M059J (cell line): Measurements from ENCODE around the gene NUP93. TPM values are rescaled to one million over a fixed set of nuclear protein-coding genes. Genes with fewer than 3 reads are reported as not detected.
"Not testable (repeated sequence)": the region's sequence is repeated elsewhere in the genome, so short reads cannot be mapped to it uniquely, and the experiment has no call there.

ENCODE experiments used
- DNase-seq: peaks from one replicate; pipeline ENCODE4 v3.0.0-alpha.2; 2012; ENCODE audit warnings: low read depth
- total RNA-seq: library from RNA; depleted of rRNA; stranded (reverse); fragments of >200 nt; shearing (Covaris generic); gene quantifications from 2 replicates; pipeline ENCODE4 v1.2.3, GENCODE V29; 2014

The NUP93 gene
- total RNA-seq, 1 experiment from 2014 or later, result 123 TPM

DNA sequence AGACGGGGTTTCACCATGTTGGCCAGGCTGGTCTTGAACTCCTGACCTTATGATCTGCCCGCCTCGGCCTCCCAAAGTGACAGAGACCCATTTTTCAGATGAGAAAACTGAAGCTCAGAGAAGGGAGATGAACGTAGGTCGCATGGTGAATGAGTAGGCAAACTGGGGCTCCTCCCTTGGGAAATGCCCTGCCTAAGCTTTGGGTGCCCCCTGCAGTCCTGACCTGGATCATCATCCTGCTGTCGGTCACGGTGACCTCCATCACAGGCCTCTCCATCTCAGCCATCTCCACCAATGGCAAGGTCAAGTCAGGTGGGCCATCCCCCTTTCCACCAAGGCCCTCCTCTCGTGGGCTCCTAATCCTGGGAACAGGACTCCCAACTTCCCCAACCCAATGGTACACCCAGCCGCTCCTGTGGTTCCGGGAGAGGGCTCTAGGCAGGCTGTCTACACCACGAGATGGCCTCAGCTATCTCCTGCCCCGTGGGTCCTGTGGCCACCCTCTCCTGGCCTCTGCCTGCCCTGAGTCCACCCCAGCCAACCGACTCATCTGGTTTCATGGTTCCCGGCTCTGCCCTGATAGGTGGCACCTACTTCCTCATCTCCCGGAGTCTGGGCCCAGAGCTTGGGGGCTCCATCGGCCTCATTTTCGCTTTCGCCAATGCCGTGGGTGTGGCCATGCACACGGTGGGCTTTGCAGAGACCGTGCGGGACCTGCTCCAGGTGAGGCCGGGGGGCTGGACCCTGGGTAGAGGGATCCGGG, 139.8 kb downstream of the NUP93 start:
- peak; percentile 61 for DNase-seq

DNA sequence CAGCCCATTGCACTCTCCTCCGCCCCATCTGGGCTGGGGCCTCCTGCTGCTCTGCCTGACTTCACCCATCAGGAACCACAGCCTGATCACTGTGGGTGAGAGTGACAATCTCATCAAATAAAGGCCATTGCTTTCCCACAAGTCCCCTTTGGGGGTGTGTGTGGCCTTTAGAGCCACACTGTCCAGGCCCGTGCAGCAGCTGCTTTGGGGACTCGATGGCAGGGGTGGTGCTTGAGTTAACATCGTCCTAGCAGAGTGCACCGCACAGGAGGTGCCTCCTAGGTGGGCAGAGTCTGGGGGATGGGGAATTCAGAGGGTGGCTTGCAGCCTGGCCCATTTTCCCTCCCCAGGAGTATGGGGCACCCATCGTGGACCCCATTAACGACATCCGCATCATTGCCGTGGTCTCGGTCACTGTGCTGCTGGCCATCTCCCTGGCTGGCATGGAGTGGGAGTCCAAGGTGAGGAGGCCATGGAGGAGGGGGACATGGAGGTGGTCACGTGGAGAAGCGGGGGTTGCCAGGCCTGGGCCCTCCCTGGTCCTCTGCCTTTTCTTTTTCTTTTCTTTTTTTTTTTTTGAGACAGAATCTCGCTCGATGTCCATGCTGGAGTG, 140.5 kb downstream of the NUP93 start:
- DNase-seq, result no peak

DNA sequence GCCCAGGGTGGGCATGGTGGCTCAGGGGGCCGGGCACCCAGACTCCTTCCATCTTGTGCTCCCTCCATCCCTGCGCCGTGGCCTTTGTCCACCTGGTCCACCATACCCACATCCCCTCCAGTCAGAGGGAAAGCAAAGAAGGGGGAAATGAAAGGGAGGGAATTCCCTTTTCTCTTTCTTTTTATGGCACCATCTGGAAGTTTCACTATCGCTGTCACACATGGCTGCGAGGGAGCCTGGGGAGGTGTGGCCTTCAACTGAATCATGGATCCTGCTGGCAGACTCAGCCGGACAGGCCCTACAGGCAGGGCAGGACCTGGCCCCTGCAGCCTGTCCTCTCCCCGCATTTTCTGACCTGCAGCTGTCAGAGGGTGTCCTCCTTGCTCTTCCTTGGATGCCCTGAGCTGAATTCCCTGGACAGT, 141.3 kb downstream of the NUP93 start:
- peak; percentile 84 for DNase-seq

DNA sequence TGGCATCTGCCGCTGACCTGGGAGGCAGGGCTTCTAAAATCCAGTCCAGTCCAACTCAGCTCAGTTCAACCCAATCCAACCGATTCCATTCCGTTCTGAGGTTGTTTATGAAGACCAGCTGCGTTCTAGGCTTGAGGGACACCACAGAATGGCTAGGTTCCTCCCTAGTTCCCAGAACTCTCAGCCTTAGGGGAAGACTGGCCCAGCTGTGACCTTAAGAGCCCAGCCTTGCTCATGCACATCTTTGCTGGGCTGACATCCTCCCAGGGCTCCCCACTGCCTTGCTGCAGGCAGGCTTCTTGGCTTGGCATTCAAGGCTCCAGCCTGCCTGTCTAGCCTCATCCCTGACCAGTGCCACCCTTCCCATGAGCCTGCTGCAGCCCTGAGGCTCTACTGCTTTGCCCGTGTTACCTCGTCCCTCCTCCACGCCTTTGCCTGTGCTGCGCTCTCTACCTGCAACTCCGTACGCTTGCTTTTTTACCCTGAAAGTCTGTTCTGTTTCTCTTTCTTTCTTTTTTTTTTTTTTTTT, 143.0 kb downstream of the NUP93 start:
- peak; percentile 39 for DNase-seq

DNA sequence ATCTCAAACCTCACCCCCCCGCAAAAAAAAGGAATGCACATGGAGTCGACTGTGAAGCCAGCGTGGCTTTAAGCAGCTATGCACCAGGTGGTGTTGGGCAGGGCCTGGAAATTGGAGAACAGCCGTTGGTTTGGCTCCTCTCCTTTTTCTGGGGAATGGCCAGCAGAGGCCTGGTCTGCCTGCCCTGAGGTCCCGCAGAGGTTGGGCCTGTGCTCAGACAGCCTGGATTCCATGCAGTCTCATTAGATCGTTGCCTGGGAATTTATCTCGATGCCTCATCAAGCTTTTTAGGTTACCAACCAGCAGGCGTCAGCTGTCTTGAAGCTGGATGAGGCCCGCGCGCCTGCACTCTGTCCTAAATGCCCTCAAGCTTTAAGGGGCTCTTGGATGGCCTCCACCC, 144.9 kb downstream of the NUP93 start:
- DNase-seq, result peak; percentile 60

DNA sequence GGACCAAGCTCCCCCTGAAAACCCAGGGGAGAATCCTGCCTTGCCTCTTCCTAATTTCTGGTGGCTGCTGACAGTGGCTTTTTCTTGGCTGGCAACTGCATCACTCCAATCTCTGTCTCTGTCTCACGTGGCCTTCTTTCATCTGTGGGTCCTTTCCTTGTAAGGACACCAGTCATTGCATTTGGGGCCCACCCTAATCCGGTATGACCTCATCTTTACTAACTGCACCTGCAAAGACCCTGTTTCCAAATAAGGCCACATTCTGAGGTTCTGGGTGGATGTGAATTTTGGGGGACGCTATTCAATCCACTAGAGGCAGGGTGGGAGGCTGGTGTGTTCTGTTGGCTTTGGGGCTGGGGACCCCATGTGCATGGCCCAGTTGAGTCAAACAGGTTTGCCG, 146.1 kb downstream of the NUP93 start:
- no peak for DNase-seq

DNA sequence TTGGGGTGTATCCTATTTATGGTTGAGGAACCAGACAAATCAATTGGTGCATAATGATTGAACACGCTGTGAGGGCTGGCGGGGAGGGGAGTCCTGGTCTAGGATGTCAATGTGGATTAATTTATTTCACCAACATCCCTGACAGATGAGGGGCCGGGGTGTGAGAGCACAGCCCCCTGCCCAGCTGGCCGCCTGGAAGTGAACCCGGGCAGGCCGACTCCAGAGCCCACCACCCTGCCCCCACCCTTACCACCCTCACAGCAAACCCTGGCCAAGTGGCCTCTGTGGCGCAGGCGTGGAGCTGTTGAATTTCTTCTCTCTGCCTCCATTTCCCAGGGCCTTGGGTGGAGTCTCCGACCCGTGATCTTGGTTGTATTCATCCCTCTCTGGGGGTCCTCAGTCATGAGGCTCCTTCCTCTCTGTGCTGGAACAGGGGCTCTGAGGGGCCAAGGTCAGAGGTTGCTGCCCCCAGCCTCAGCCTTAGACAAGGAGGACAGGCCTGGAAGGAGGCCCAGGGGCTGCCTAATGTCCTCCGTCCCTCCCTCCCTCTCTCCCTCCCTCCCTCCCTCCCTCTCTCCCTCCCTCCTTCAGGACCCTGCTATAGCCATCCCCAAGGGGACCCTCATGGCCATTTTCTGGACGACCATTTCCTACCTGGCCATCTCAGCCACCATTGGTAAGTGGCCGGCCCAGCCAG, 147.7 kb downstream of the NUP93 start:
- no peak for DNase-seq

DNA sequence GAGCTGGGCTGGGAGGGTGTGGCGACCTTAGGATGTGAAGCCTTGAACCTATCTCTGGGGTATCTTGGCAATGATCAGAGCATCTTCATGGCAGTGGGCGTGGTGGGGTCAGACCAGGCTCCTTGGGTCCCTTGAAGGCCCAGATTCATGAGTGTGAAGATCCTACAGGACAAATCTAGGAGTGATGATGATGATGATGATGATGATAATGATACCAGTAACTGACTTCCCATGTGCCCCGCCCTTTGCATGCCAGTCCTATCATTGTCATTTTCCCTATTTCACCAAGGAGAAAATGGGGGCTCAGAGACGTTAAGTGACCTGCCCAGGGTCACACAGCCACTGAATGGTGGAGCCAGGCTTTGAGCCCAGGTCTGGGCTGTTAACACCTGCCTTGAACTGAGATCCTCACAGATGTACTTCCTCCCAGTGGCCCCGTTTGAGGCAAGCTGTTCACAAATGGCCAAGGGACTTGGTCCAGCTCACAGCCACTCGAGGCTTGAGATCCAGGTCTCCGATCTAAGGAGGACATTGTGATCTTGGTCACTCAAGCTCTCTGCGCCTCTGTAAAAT, 148.4 kb downstream of the NUP93 start:
- no peak for DNase-seq

DNA sequence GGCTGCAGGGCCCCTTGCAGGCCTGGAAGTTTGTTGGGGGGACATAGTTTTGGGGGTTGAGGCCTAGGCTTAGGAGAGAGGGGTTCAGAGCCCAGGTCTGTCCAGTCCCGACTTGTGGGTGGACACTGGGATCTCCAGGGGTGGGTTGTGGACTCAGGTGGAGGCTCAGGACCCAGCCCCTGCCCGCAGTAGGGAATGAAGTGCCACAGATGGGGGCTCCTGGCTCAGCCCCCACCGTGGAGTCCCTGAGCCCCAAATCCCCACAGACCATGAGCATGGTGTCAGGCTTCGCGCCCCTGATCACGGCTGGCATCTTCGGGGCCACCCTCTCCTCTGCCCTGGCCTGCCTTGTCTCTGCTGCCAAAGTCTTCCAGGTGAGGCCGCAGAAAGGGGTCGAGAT, 149.3 kb downstream of the NUP93 start:
- no peak for DNase-seq

DNA sequence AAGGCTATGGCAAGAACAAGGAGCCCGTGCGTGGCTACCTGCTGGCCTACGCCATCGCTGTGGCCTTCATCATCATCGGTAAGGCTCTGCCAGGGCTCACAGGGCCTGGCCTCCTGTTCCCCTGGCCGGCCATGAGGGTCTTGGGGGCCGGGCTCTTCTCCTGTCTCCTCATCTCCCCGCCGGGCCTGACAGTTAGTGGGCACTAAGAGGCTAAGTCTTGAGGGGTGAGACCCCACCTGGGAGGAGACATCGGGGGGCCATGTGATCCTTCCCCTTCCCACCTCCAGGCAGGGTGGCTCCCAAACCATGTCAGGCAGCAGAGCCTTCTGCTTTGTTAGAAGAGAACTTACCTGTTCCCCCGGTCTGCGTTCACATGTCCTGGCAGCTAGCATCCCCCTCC, 150.2 kb downstream of the NUP93 start:
- DNase-seq, result no peak

DNA sequence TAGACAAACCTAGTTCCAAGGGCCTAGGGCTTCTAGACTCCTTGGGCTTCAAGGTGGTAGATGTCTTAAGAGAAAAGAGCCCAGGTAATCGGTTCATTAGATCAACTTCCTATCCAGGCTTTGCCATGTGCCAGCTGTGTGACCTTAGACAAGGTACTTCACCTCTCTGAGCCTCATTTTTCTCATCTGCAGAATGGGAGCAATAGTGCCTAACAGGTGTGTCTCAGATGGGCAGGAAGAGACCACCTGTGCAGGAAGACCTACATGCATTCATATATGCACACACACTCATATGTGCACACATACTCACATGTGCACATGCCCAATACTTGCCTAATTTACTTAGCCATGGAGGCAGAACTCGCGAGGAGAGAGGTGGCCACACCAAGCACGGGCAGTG, 150.8 kb downstream of the NUP93 start:
- no peak for DNase-seq

DNA sequence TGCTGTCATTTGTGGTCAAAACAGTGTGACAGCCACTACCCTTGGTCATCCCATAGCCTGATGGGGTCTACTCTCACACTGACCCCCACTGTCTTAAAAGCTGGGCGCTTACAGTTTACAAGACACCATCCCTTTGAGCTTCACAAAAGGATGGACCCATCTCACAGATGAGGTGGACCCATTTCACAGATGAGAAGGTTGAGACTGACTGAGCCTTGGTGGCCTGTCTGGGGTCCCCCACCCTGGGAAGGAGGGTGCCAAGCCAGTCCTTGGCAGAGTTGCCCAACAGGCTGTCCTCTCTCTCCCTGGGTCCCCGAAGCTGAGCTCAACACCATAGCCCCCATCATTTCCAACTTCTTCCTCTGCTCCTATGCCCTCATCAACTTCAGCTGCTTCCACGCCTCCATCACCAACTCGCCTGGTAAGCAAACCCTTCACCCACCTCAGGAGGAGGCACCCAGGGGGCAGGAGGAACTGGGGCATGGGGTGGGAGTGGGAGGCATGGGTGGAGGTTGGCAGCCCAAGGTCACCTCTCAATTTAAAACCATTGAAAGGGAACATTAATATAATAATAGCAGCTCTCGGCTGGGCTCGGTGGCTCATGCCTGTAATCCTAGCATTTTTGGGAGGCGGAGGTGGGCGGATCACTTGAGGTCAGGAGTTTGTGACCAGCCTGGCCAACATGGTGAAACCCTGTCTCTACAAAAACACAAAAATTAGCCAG, 152.3 kb downstream of the NUP93 start:
- DNase-seq, result no peak

DNA sequence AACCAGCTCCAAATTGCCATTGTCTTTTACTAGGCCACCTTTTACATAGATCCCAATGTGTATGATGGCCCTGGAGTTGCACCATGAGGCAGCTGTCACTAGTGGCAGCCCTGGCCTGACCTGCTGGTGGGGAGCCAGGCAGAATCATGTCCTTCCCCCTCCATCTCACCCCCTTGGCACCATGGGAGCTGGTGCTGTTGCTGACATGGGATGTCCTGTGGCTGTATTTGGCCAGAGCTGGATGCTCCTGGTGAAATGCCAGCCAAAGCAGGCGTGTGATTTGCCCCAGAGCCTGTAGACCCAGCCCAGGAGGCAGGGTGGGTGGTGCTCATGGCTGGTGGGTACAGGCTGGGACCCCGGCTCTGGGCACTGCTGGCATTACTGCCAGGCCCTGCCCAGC, 153.7 kb downstream of the NUP93 start:
- no peak for DNase-seq

DNA sequence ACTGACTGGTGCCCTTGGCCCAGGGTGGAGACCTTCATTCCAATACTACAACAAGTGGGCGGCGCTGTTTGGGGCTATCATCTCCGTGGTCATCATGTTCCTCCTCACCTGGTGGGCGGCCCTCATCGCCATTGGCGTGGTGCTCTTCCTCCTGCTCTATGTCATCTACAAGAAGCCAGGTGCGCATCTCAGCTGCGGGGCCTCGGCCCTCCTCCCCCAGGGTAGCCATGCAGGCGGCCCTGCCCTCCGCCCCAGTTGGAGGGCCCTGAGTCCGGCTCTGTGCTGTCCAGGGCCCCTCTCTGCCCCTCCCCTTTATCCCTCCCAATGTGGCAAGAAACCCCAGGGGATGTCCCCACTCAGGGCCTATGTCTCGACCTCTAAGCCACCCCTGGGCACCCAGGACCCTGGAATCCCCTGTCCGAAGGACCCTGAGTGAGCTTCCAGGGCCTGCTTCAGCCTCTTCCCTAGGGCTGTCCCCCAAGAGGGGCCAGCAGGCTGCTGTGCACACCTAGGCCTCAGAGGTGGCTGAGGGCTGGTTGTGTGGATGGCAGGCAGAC, 154.2 kb downstream of the NUP93 start:
- no peak for DNase-seq

DNA sequence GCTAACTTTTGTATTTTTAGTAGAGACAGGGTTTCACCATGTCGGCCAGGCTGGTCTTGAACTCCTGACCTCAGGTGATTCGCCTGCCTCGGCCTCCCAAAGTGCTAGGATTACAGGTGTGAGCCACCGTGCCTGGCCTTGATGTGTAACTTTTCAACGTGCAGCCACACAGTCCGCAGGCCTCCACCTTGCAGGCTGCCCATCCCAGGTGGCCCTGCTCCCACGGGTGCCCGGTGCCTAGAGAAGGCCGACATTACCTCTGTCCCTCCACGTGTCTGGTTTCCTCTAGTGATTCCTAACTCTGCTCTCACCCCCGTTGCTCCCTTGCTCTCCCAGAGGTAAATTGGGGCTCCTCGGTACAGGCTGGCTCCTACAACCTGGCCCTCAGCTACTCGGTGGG, 155.0 kb downstream of the NUP93 start:
- not testable (repeated sequence) for DNase-seq

DNA sequence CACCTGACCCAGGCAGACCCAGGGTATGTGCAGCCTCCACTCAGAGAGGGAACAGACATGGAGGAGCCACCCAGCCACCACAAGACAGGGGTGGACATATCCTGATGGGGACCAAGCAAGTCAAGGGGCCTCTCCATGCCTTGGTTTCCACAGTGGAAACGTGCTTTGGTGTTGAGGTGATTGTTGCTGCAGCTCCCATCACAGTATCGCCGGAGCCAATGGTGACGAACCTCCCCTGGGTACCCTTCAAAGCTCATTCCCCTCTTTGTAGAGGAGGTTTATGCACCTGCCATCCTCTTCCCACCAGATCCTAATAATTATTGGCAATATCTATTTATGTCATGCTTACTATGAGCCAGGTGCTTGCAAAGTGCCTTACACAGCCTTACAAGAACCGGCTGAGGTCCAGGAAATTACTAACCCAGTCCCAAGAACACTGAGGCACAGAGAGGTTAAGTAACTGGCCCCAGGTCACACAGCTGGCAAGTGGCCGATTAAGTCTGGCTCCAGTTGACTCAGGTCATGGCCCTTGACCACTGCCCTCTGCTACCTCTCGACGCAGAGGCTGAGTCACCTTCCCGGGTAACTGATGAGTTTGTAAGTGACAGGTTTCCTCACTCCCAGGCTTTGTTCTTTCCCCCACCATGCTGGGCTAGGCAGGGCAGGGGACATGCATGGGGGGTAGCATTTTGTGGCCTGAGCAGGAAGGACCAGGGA, 155.7 kb downstream of the NUP93 start:
- DNase-seq, result peak; percentile 21

DNA sequence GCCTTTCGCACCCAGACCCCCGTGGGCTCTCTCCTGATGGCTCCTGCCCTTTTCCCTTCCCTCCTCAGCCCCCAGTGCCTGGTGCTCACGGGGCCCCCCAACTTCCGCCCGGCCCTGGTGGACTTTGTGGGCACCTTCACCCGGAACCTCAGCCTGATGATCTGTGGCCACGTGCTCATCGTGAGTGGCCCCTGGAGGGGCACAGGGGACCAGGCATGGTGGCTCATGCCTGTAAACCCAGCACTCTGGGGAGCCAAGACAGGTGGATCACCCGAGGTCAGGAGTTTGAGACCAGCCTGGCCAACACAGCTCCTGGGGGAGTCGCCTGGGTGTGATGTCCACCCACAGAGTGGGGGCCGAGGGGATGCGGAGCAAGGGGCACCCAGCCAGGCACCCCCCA, 156.4 kb downstream of the NUP93 start:
- no peak for DNase-seq

DNA sequence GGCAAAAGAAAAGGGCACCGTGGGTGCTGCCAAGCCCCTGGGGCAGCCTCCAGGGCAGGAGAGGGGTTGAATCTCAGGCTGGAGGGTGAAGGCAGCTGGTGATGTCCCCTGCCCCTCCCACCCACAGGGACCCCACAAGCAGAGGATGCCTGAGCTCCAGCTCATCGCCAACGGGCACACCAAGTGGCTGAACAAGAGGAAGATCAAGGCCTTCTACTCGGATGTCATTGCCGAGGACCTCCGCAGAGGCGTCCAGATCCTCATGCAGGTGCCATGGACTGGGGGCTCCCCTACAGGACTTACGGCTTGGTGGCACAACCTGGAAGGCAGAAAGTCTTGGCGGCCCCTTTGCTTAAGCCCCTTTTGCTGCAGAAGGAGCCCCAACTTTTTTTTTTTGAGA, 156.9 kb downstream of the NUP93 start:
- no peak for DNase-seq

DNA sequence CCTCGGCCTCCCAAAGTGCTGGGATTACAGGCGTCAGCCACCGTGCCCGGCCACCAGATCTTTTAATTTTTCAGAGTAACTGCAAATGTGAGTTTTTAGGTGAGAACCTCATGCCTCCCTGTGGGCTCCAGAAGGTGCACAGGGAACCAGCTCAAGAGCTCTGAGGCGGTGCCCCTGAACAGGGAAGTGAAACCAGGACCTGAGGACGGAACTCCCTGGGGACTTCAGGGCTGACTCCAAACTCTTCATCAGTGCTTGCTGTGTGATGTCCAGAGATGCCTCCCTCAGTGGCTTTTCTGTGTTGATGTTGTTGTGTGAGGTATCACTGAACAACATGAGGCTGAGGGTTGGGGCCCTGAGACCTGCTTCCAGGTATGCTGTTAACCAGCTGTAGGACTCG, 158.9 kb downstream of the NUP93 start:
- no peak for DNase-seq

DNA sequence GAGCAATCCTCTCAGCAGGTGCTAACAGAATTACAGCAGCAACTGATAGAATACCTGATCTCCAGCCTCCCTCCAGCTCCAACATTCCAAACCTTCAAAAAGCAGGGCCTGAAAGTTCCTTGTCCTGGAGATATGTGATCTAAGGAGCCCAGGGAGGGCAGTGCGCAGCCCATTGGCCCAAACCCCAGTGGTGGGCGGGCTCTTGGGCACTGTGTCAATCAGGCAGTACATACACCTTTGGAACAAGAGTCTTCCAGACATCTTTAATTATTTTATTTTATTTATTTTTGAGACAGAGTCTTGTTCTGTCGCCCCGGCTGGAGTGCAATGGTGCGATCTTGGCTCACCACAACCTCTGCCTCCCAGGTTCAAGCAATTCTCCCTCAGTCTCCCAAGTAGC, 159.3 kb downstream of the NUP93 start:
- peak; percentile 14 for DNase-seq

DNA sequence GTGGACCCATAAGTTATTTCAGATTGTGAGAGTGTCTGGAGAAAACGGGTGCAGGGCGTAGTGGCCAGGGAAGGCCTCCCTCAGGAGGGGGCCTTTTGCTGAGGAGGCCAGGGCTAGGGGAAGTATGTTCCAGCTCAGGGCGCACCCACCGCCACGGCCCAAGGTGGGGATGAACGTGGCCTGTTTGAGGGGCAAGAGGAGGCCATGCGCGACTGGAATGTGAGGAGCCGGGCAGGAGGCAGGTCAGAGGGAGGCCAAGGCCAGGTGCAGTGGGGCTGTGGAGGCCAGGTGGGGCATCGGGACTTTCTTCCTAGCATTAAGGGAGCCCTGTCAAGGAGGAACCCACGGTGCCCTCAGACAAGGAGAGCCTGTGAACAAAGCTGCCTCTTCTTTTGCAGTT, 161.8 kb downstream of the NUP93 start:
- no peak for DNase-seq
